Measurements from ENCODE around the gene UQCRC1.

UQCRC1 gene

GRCh38 chr3:48587686-48588085 lies 21.8 kb downstream of the UQCRC1 start:
- Histone ChIP-seq H3K4me3 (replicated peaks; ENCODE audit: low read depth, low read length) (no peak overlapping the region), H3K27me3 (replicated peaks; ENCODE audit: control insufficient read depth, insufficient read depth, low read length) (no peaks in the 10 kb centered on the region; the same call in none of the 2 replicates), H3K36me3 (ENCODE audit: control insufficient read depth, insufficient read depth, low read length) (no peaks in the 10 kb centered on the region)
- no peak for DNase-seq (ENCODE audit: extremely low read depth, insufficient read length)
- TF ChIP-seq CTCF (IDR thresholded peaks at IDR 0.05; ENCODE audit: insufficient read depth, low read length, poor library complexity, severe bottlenecking), result no peak

GRCh38 chr3:48585411-48585810 lies 24.0 kb downstream of the UQCRC1 start:
- Histone ChIP-seq H3K4me3 (replicated peaks; ENCODE audit: low read depth, low read length) (no peak overlapping the region), H3K36me3 (ENCODE audit: control insufficient read depth, insufficient read depth, low read length) (no peaks in the 10 kb centered on the region), H3K27me3 (replicated peaks; ENCODE audit: control insufficient read depth, insufficient read depth, low read length) (no peaks in the 10 kb centered on the region; the same call in none of the 2 replicates)
- DNase-seq (ENCODE audit: extremely low read depth, insufficient read length), result no peak
- no peak for TF ChIP-seq CTCF (IDR thresholded peaks at IDR 0.05; ENCODE audit: insufficient read depth, low read length, poor library complexity, severe bottlenecking)

DNA sequence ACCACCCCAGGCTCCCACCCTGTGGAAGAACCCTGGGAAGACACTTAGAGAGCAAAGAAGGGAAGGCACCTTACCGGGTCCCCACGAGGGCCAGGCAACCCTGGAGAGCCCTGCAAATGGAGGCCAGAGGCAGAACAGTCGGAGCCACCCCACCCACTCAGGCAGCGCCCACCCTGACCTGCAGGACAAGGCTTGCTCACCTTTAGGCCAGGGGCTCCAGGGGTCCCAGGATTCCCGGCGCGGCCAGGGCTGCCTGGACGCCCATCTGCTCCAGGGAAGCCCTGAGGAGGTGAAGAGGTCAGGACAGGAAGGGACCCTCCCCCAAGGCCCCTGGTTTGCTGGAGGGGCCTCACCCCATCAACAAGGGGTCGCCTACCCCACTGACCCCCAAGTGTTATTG lies 24.6 kb downstream of the UQCRC1 start:
- Histone ChIP-seq H3K36me3 (ENCODE audit: control insufficient read depth, insufficient read depth, low read length) (no peaks in the 10 kb centered on the region), H3K4me3 (replicated peaks; ENCODE audit: low read depth, low read length) (no peak overlapping the region), H3K27me3 (replicated peaks; ENCODE audit: control insufficient read depth, insufficient read depth, low read length) (no peaks in the 10 kb centered on the region; the same call in none of the 2 replicates)
- no peak for TF ChIP-seq CTCF (IDR thresholded peaks at IDR 0.05; ENCODE audit: insufficient read depth, low read length, poor library complexity, severe bottlenecking)
- DNase-seq (ENCODE audit: extremely low read depth, insufficient read length), result no peak

- Histone ChIP-seq H3K36me3 (ENCODE audit: control insufficient read depth, insufficient read depth, low read length) (no peaks in the 10 kb centered on the region), H3K27me3 (replicated peaks; ENCODE audit: control insufficient read depth, insufficient read depth, low read length) (no peaks in the 10 kb centered on the region; the same call in none of the 2 replicates), H3K4me3 (replicated peaks; ENCODE audit: low read depth, low read length) (no peak overlapping the region)
- no peak for TF ChIP-seq CTCF (IDR thresholded peaks at IDR 0.05; ENCODE audit: insufficient read depth, low read length, poor library complexity, severe bottlenecking)
- no peak for DNase-seq (ENCODE audit: extremely low read depth, insufficient read length)
These were observed 27.6 kb downstream of the UQCRC1 start for GRCh38 chr3:48581621-48582481.

DNA sequence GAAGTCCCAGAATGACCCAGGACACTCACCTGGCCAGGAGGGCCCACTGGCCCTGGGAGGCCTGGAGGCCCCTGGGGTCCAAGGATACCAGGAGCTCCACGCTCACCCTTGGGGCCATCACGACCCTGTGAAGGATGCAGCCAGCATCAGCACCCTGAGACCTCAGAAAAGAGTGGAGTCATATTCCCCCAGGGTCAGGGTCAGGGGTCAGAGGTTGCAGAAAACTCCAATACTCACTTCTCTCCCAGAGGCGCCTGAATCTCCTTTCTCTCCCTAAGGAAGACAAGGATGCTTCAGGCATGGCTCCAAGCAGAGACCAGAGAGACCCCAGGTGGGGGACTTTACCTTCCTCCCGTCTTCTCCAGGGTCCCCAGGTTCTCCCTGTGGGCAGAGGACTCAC lies 32.8 kb downstream of the UQCRC1 start:
- no peak for DNase-seq (ENCODE audit: extremely low read depth, insufficient read length)
- no peaks in the 10 kb centered on the region for H3K36me3 ChIP-seq (ENCODE audit: control insufficient read depth, insufficient read depth, low read length)
- TF ChIP-seq CTCF (IDR thresholded peaks at IDR 0.05; ENCODE audit: insufficient read depth, low read length, poor library complexity, severe bottlenecking), result no peak
- no peaks in the 10 kb centered on the region; the same call in 1 of the 2 replicates for H3K27me3 ChIP-seq (replicated peaks; ENCODE audit: control insufficient read depth, insufficient read depth, low read length)
- H3K4me3 ChIP-seq (replicated peaks; ENCODE audit: low read depth, low read length), result no peak overlapping the region
